HK-2 (cell line): ENCODE measurements around the gene ACSL3.
"Not testable (repeated sequence)": the region's sequence is repeated elsewhere in the genome, so short reads cannot be mapped to it uniquely, and the experiment has no call there.

ENCODE experiments used
- DNase-seq: peaks from one replicate; pipeline ENCODE4 v3.0.0-alpha.2; 2018; ENCODE audit not compliant: unreplicated experiment

The ACSL3 gene

GRCh38 chr2:222912117-222912516 lies 51.3 kb downstream of the ACSL3 start:
- no peak for DNase-seq

GRCh38 chr2:222912776-222913175 lies 51.9 kb downstream of the ACSL3 start:
- DNase-seq, result no peak

- DNase-seq, result no peak
Observed at GRCh38 chr2:222915092-222915957, 54.5 kb downstream of the ACSL3 start.

GRCh38 chr2:222916229-222917197 lies 55.7 kb downstream of the ACSL3 start:
- DNase-seq, result no peak

GRCh38 chr2:222917212-222917611 lies 56.4 kb downstream of the ACSL3 start:
- not testable (repeated sequence) for DNase-seq

- peak; percentile 43 for DNase-seq
Observed at GRCh38 chr2:222919841-222920526, 59.1 kb downstream of the ACSL3 start.

- no peak for DNase-seq
Observed at GRCh38 chr2:222920657-222921186, 59.9 kb downstream of the ACSL3 start.

- no peak for DNase-seq
Observed at GRCh38 chr2:222922019-222922800, 61.4 kb downstream of the ACSL3 start.

- no peak for DNase-seq
Observed at GRCh38 chr2:222926915-222927314, 66.1 kb downstream of the ACSL3 start.

GRCh38 chr2:222927600-222927999 lies 66.8 kb downstream of the ACSL3 start:
- no peak for DNase-seq

- DNase-seq, result no peak
Observed at GRCh38 chr2:222928335-222928734, 67.5 kb downstream of the ACSL3 start.

- no peak for DNase-seq
Observed at GRCh38 chr2:222930862-222931261, 70.0 kb downstream of the ACSL3 start.

- DNase-seq, result no peak
Observed at GRCh38 chr2:222931659-222932058, 70.8 kb downstream of the ACSL3 start.

- DNase-seq, result no peak
Observed at GRCh38 chr2:222933458-222933857, 72.6 kb downstream of the ACSL3 start.

GRCh38 chr2:222935688-222936298 lies 75.0 kb downstream of the ACSL3 start:
- DNase-seq, result no peak

GRCh38 chr2:222936705-222937104 lies 75.9 kb downstream of the ACSL3 start:
- no peak for DNase-seq

- DNase-seq, result no peak
Observed at GRCh38 chr2:222938327-222938726, 77.5 kb downstream of the ACSL3 start.

GRCh38 chr2:222939208-222939856 lies 78.5 kb downstream of the ACSL3 start:
- DNase-seq, result peak; percentile 75

GRCh38 chr2:222939979-222940378 lies 79.1 kb downstream of the ACSL3 start:
- no peak for DNase-seq

GRCh38 chr2:222941510-222942032 lies 80.7 kb downstream of the ACSL3 start:
- DNase-seq, result no peak
